KOPT-K1 (cell line): ENCODE measurements around the gene SEMA3C.
"Not testable (repeated sequence)": the region's sequence is repeated elsewhere in the genome, so short reads cannot be mapped to it uniquely, and the experiment has no call there.

Experiments
- H3K27ac ChIP-seq: fragments of 200-600 bp; sonication (generic); 2 replicates; pipeline ENCODE4 v1.5.1; 2016; ENCODE audit warnings: antibody characterized with exemption, mild to moderate bottlenecking, low read depth, low read length; ENCODE audit not compliant: poor library complexity, severe bottlenecking
- H3K36me3 ChIP-seq: fragments of 200-600 bp; sonication (generic); 2 replicates; pipeline ENCODE4 v1.5.1; 2017; ENCODE audit warnings: antibody characterized with exemption, mild to moderate bottlenecking, low read length, moderate library complexity; ENCODE audit not compliant: insufficient read depth
- H3K9me3 ChIP-seq: fragments of 200-600 bp; sonication (generic); 2 replicates; pipeline ENCODE4 v1.5.1; 2017; ENCODE audit warnings: antibody characterized with exemption, low read length, mild to moderate bottlenecking; ENCODE audit not compliant: insufficient read depth, poor library complexity, severe bottlenecking

The SEMA3C gene

DNA sequence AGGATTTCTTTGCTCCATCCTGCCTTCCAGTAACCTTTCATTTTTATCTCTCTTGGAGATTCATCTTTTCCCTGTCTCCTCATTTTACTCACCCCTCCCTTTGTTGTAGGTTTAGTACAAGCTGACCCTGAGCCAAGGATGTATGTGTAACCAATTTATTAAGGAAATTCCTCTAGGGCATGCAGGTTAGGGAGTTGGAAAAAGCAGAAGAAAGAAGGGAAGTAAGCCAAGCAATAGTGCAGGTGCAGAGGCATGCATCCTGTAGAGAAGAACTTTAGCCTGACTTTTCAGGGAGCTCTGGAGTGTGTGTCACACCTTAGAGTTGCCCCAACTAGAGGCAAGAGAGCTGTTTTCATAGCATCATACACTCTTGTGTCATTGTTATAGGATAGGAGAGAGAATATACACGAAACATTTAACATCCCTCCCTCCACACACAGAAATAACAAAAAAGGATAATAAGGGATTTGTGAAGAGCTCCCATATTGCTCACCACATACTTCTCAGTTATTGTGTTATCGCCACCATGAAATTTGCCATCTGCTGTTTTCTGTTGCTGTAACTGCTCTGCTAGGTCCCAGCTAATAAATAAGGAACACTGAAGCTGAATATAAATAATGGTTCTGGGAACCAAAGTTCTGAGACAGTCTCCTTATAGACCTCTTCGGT, 21.8 kb upstream of the SEMA3C start:
- no peaks in the 10 kb centered on the region for H3K36me3 ChIP-seq
- no peak overlapping the region for H3K27ac ChIP-seq

DNA sequence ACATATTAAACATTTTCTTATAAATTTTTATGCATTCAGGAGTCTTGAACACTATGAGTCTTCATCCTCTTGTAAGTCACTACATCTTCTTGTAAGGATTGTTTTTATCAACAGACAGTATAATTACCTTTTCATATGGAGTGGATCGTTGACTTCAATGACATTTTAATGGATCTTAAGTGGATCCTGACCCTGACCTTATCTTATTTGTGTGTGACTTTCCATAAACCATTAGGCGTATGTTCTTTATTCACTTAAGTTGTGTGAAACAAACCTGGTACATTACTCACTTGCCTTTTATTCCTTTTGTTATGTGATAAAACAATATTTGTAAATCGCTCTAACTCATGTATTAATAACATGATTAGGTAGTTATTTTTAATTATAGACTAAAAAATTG, 18.5 kb upstream of the SEMA3C start:
- H3K9me3 ChIP-seq, result no peaks in the 10 kb centered on the region
- no peak overlapping the region for H3K27ac ChIP-seq
- H3K36me3 ChIP-seq, result no peaks in the 10 kb centered on the region

More for the DNA sequence above, 21.8 kb upstream of the SEMA3C start:
- H3K9me3 ChIP-seq, result no peaks in the 10 kb centered on the region

DNA sequence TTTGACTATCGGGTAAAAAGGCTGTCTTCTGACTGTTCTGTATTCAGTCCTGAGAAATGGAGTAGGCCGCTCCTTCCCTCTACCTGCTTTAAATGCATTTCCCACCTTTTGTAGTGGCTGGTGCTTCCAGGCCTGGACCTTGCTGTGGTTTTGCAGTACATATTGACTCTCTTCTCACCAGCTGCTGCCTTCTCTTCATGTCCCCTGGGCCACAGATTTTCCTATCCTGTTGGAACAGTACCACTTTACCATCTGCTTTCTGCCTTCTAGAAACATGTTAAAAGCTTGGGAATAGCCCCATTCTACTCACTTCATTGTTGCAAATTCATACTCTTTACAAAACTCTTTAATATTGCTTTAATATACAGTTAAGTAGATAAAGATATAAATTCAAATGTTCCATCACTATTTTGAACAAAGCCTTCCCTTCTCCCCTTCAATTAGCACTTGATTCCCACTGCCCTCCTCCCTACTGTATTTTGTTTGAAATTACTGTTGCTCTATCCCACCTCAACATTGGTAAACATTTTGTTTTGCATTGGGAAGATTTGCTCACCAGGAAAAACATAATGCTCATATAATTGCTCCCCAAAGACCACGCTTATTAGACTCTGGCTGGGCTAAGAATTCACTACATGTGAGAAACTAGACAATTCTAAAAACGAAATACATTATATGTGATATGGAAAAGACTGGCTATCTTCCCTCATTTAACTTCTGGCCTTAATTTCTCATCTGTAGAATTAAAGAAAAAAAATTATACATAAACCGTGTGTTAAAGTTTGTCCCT, 17.3 kb upstream of the SEMA3C start:
- H3K27ac ChIP-seq, result no peak overlapping the region
- no peaks in the 10 kb centered on the region for H3K9me3 ChIP-seq
- no peaks in the 10 kb centered on the region for H3K36me3 ChIP-seq

DNA sequence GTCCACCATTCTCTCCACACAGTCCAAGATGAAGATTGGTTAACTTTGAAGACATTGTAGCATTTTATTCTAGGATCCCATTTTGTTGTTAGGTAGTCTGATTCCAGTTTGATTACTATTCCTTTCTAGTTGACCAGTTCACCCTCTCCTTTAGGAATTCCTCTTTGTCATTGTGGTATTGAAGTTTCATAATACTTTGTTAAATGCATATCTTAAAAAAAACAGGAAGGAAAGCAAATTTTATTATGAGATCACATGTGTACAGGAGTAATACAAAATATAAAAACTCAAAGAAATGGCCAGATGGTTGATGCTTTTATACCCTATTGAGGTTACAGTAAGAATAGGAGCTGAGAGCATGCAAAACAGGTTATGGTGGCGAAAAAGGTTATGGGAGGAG, 15.5 kb upstream of the SEMA3C start:
- H3K36me3 ChIP-seq, result no peaks in the 10 kb centered on the region
- no peaks in the 10 kb centered on the region for H3K9me3 ChIP-seq

DNA sequence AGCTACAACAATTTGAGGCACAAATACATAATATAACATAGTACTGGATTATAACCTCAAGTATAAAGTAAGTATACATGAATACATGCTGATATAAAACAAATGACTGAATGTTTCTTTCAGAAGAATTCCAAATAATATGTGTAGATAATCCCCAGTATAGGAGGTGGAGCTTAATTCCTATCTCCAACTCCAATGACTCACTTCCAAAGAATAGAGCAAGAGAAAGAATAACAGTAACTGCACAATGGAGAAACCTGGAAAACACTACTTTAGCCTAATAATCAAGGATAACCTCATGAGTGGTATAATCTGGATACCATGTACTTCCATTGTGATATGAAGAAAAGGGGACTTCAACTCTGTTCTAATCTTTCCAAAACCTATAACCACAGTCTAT, 13.7 kb upstream of the SEMA3C start:
- no peaks in the 10 kb centered on the region for H3K9me3 ChIP-seq
- H3K27ac ChIP-seq, result no peak overlapping the region

More for the DNA sequence above, 15.5 kb upstream of the SEMA3C start:
- H3K27ac ChIP-seq, result no peak overlapping the region

DNA sequence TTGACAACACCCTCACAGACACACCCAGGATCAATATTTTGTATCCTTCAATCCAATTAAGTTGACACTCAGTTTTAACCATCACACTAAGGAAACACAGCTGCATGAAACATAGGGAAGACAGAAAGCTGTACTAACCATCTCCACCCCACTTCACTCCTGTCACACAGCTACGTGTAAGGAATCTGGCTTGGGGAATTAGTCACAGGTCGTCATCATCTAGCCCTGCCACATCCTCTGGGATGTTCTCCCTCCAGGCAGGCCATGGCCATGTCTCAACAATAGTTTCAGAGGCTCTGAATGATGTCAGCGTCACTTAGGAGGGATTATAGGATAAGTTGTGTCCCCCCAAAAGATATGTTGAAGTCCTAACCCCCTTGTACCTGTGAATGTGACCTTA, 10.8 kb upstream of the SEMA3C start:
- Histone ChIP-seq H3K36me3 (no peaks in the 10 kb centered on the region), H3K9me3 (no peaks in the 10 kb centered on the region), H3K27ac (no peak overlapping the region)

More for the DNA sequence above, 13.7 kb upstream of the SEMA3C start:
- no peaks in the 10 kb centered on the region for H3K36me3 ChIP-seq

DNA sequence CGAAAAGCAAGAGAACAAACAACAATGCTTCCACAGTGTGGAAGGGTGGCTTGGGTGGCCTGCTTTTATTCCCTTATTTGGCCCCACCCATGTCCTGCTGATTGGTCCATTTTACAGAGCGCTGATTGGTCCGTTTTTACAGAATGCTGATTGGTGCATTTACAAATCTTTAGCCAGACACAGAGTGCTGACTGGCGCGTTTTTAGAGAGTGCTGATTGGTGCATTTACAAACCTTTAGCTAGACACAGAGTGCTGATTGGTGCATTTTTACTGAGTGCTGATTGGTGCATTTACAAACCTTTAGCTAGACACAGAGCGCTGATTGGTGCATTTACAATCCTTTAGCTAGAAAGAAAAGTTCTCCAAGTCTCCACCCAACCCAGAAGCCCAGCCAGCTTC, 8.1 kb upstream of the SEMA3C start:
- not testable (repeated sequence) for H3K27ac ChIP-seq, H3K36me3 ChIP-seq, H3K9me3 ChIP-seq

DNA sequence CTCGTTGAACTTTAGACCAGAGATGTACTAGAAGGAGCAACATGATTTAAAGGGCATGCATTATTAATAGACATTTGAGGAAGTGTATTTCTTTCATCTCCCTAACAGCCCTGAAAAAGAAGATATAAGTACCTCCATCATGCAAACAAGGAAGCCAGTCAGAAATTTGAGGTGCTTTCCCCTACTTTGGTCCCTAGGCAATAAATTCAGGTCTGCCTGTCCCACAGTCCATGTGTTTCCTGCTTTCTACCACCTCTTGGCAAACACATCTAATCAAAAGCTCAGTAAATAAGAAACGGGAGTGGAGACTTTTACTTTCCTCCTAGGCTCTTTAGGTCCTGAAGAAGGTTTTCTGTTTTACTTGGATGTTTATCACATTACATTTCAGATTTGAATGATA, 5.2 kb upstream of the SEMA3C start:
- Histone ChIP-seq H3K36me3 (no peaks in the 10 kb centered on the region), H3K9me3 (no peaks in the 10 kb centered on the region), H3K27ac (no peak overlapping the region)

DNA sequence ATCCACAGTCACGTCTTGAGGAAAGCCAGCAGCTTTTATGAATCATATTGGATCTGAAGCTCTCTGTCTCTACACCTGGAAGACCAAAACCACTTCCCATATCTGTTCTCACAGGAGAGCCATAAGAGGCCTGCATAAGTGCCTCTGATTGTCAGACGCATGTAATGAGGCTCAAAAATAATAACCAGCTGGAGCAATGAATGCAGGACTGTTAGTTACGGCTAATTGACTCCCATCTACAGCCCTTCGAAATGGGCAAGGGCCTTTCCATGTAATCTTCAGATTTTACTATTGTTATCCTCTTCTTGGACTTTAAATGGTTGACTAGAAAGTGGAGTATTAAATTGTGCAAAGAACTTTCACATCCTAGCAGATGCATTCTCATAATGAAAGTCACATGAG, 4.4 kb upstream of the SEMA3C start:
- no peak overlapping the region for H3K27ac ChIP-seq

DNA sequence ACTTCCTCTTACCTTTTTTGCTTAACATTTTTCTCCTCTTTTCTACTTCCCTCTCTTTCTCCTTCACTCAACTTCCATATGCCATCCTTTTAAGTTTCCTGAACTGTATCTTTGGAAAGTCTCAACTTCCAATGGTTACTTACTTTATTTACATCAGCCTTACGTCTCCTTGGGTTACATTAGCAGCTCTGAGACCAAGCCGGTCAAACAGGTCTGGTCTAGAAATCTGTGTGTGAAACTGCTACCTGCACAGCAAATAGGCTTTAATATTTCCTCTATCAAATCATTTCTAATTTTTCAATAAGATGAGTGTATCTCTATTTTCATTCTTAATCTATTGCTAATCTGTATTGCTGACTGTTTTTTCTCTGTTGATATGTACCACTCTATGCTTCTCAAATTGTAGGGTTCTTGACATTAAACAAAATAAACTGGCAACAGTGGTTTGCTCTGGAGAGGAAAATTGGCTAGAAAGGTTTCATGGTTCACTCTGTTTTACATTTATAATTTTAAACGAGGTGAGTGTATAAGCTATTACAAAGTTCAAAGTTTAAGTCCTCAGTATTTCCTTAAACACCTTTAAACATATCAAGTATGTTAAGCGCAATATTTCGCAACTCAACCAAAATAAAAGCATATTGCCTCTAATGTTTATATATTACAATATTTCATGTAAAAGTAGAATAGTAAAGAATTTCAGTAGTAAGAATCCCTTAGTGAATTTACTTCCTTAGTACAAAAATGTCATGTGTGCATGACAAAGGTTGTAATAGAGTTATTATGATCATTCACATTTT, 3.6 kb upstream of the SEMA3C start:
- Histone ChIP-seq H3K9me3 (no peaks in the 10 kb centered on the region), H3K27ac (no peak overlapping the region)

More for the DNA sequence above, 4.4 kb upstream of the SEMA3C start:
- Histone ChIP-seq H3K9me3 (no peaks in the 10 kb centered on the region), H3K36me3 (no peaks in the 10 kb centered on the region)

DNA sequence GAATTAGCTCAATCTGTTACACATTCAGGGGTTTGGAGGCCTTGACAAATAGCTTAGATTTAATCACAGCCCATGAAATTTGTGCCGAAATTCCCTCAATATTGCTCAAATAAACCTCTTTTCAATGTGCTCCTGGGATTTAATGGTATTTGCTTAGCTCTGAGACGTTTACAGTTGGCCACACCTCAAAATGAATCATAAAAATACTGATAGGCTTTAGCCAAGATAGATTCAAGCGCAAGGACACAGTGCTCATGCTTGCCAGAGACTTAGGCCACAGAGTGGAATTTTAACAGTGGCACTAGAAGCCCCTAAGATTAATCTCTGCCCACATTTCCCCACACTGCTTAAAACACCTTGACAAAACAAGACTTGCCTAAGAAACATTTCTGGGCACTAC, 2.3 kb upstream of the SEMA3C start:
- H3K36me3 ChIP-seq, result no peaks in the 10 kb centered on the region
- H3K27ac ChIP-seq, result no peak overlapping the region
- no peaks in the 10 kb centered on the region for H3K9me3 ChIP-seq

More for the DNA sequence above, 3.6 kb upstream of the SEMA3C start:
- H3K36me3 ChIP-seq, result no peaks in the 10 kb centered on the region

DNA sequence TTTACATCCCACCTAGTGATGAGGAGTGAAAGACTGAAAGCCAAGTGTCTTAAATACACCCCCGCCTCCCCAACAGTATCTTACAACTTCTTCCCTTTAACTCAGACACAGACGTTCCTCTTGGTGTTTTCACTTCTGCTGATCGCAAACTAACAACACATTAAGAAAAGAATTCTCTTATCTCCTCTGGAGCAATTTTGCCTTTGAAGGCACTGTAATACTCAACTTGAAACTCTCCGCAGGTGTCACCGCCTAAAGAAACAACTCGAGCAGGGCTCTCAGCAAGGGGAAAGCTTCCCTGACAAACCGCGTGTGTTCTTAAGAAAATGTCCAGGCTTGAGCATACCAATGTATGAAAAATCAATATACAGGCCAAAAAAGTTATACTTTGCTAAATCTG, 452 bp downstream of the SEMA3C start:
- Histone ChIP-seq H3K36me3 (no peaks in the 10 kb centered on the region), H3K9me3 (no peaks in the 10 kb centered on the region), H3K27ac (no peak overlapping the region)

DNA sequence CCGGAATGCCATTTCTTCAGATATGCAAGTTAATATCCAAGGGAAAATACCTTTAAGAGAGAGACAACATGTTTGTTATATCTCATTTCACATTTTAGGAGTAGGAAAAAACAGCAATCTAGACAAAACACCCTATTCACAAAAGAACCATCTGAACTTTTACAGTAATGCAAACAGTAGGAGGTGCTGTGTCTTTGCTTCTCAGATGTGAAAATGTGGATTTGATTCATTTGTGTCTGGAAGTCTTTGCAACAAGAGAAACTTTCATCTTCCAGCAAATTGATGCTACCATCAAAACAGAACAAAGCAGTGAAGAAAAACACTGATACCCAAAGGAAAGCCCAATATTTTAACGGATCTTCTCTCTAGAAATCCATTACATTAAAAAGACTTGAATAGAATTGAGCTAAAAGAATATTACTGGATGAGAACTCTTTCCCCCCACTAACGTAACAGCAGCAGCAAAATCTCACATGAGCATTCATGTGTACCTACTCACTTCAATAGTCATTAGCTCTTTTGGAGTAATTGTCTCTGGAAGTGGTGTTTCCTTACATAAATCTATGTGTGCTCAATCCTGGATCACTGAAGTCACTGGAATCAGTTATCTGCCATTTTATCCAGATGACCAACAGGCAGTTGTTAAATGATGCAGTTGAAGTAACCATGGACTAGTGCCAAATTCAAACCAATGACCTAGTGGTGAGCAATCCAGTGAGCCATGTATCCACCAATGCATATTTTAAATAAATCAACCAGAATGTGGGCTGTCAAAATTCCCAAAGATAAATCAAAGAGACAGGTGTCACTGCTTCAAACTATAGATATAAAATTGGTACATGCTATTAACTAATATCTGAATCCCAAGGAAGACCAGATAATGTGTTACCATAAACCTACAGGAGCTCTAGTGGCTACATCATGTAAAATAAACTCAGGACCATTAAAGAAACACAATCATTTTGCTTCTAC, 1.8 kb downstream of the SEMA3C start:
- H3K9me3 ChIP-seq, result no peaks in the 10 kb centered on the region
- H3K36me3 ChIP-seq, result no peaks in the 10 kb centered on the region
- no peak overlapping the region for H3K27ac ChIP-seq

DNA sequence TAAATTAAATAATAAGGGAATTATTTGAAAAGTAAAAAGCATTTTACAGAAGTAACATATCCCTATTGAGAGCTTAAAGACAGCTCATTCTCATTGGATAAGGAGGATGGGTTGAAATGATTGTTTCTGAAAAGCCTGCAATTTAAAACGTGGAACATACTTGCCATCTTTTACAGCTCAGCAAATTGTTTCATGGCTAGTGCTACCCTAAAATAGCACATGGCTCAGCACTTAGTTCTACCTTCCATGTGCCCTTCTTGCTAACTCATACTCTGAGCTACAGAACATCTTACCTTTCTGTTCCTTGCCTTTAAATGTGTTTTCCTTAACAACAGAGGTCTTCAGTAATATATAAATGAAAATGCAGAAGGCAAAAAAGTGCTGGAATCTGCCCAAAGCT, 8.6 kb downstream of the SEMA3C start:
- no peaks in the 10 kb centered on the region for H3K9me3 ChIP-seq
- H3K36me3 ChIP-seq, result no peaks in the 10 kb centered on the region
- no peak overlapping the region for H3K27ac ChIP-seq
